KMS-11 (cell line): ENCODE results near the gene NFASC.

Source experiments
- H2AFZ ChIP-seq: fragments of 200-600 bp; sonication (generic); 2 replicates; pipeline ENCODE4 v1.6.1; 2016; ENCODE audit warnings: antibody characterized with exemption, mixed run types, low read depth
- H3K27ac ChIP-seq: fragments of 200-600 bp; sonication (generic); 2 replicates; pipeline ENCODE4 v1.6.1; 2016; ENCODE audit warnings: mild to moderate bottlenecking, mixed run types
- H3K27me3 ChIP-seq: fragments of 200-600 bp; sonication (generic); 2 replicates; pipeline ENCODE4 v1.6.1; 2017; ENCODE audit warnings: mild to moderate bottlenecking, low read depth, mixed run types, moderate library complexity; ENCODE audit not compliant: insufficient read depth
- H3K36me3 ChIP-seq: fragments of 200-600 bp; sonication (generic); 2 replicates; pipeline ENCODE4 v1.6.1; 2017; ENCODE audit warnings: mild to moderate bottlenecking, mixed run types; ENCODE audit not compliant: insufficient read depth
- H3K4me1 ChIP-seq: fragments of 200-600 bp; sonication (generic); 2 replicates; pipeline ENCODE4 v1.6.1; 2016; ENCODE audit warnings: mild to moderate bottlenecking, low read depth, mixed run types; ENCODE audit not compliant: poor library complexity, severe bottlenecking
- H3K4me2 ChIP-seq: fragments of 200-600 bp; sonication (generic); 2 replicates; pipeline ENCODE4 v1.7.0; 2016; ENCODE audit warnings: mild to moderate bottlenecking, mixed run types
- H3K4me3 ChIP-seq: fragments of 200-600 bp; sonication (generic); IDR thresholded peaks from 2 replicates; pipeline ENCODE4 v1.6.1; 2017; ENCODE audit warnings: low read depth, low read length, mixed read lengths; ENCODE audit not compliant: insufficient read depth
- H3K79me2 ChIP-seq: fragments of 200-600 bp; sonication (generic); 2 replicates; pipeline ENCODE4 v1.6.1; 2016; ENCODE audit warnings: low read depth, mixed run types; ENCODE audit not compliant: insufficient read depth
- H3K9ac ChIP-seq: fragments of 200-600 bp; sonication (generic); 2 replicates; pipeline ENCODE4 v1.6.1; 2016; ENCODE audit warnings: mild to moderate bottlenecking, mixed run types
- H4K20me1 ChIP-seq: fragments of 200-600 bp; sonication (generic); 2 replicates; pipeline ENCODE4 v1.6.1; 2016; ENCODE audit warnings: mild to moderate bottlenecking, mixed run types; ENCODE audit not compliant: insufficient read depth
- TF ChIP-seq, protein P1 (sequence below): fragments of 200-600 bp; sonication (generic); conservative IDR thresholded peaks from 2 replicates; pipeline ENCODE4 v1.6.1; 2017; ENCODE audit warnings: low read depth, mild to moderate bottlenecking, antibody characterized with exemption, low read length, moderate library complexity, mixed read lengths

Gene NFASC

DNA sequence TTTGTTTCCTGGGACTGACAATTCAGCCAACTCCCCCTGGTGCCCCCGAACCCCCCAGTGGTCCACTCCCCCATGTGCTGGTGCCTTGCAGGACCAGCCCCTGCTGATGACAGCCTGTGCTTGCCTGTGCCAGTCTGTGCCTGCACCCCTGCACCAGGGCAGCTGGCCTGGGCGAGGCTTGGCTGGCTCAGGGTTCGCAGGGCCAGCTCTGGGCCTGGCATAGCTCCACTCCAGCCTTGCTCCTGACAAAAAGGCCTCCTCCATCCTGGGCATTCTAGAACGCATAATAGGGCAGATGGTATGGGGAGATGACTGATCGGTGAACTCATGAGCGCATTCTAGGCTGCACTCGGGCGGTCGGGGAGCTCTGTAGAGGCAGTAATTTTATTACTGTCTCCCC, 177.7 kb downstream of the NFASC start:
- Histone ChIP-seq H3K79me2 (no peaks in the 10 kb centered on the region), H3K4me2 (no peak overlapping the region), H3K36me3 (no peaks in the 10 kb centered on the region), H3K27me3 (peaks cover 87% of the 10 kb centered on the region), H3K4me3 (no peak overlapping the region), H3K4me1 (no peaks in the 10 kb centered on the region), H3K9ac (no peak overlapping the region), H4K20me1 (no peaks in the 10 kb centered on the region), H3K27ac (no peak overlapping the region), H2AFZ (no peak overlapping the region)
- TF ChIP-seq, protein P1, sequence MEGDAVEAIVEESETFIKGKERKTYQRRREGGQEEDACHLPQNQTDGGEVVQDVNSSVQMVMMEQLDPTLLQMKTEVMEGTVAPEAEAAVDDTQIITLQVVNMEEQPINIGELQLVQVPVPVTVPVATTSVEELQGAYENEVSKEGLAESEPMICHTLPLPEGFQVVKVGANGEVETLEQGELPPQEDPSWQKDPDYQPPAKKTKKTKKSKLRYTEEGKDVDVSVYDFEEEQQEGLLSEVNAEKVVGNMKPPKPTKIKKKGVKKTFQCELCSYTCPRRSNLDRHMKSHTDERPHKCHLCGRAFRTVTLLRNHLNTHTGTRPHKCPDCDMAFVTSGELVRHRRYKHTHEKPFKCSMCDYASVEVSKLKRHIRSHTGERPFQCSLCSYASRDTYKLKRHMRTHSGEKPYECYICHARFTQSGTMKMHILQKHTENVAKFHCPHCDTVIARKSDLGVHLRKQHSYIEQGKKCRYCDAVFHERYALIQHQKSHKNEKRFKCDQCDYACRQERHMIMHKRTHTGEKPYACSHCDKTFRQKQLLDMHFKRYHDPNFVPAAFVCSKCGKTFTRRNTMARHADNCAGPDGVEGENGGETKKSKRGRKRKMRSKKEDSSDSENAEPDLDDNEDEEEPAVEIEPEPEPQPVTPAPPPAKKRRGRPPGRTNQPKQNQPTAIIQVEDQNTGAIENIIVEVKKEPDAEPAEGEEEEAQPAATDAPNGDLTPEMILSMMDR: no peak

DNA sequence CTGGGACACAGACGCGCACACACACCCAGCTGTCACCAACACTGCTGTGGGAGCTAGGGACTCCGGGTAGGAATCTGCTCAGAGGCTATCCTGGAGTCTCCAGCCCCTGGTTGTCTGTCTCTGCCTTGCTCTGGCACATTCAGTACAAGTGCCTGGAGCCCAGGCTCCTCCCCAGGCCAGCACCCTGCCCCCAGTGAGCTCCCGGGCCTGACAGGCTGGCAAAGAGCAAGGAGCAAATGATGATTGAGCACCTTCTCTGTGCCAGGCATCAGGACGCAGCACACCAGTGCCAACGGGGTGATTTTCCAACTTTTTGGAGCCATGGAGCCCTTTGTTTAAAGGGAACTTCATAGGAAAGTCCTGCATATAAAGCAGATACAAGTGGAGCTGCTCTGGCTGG, 178.8 kb downstream of the NFASC start:
- no peaks in the 10 kb centered on the region for H4K20me1 ChIP-seq
- H3K4me3 ChIP-seq: no peak overlapping the region
- no peaks in the 10 kb centered on the region for H3K4me1 ChIP-seq
- no peak overlapping the region for H3K27ac ChIP-seq
- no peak overlapping the region for H3K4me2 ChIP-seq
- no peaks in the 10 kb centered on the region for H3K36me3 ChIP-seq
- H3K27me3 ChIP-seq: peaks cover 87% of the 10 kb centered on the region
- H2AFZ ChIP-seq: no peak overlapping the region
- no peak overlapping the region for H3K9ac ChIP-seq
- TF ChIP-seq, protein P1: no peak
- no peaks in the 10 kb centered on the region for H3K79me2 ChIP-seq

DNA sequence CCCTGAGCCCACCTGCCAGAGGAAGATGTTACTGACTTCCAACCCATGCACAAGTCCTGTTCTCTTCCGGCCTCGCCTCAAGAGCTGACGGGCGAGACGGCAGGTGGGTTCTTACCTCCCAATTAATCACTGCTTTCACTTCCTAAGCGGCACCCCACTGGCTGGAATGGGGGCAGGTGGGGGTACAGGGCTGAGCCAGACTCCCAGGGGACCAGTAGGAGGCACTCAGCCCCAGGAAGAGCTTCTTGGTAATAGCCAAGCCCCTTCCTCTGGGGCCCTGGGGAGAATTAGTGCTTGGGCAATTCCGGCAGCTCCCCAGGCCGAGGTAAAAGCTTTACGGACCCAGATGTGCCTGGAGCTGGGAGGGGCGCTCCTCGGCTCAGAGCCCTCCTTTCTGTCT, 182.0 kb downstream of the NFASC start:
- Histone ChIP-seq H3K4me1 (no peaks in the 10 kb centered on the region), H2AFZ (no peak overlapping the region), H3K9ac (no peak overlapping the region), H3K27me3 (peaks cover 88% of the 10 kb centered on the region), H3K27ac (no peak overlapping the region), H3K36me3 (no peaks in the 10 kb centered on the region), H3K79me2 (no peaks in the 10 kb centered on the region), H4K20me1 (no peaks in the 10 kb centered on the region), H3K4me2 (no peak overlapping the region), H3K4me3 (no peak overlapping the region)
- TF ChIP-seq, protein P1: no peak

DNA sequence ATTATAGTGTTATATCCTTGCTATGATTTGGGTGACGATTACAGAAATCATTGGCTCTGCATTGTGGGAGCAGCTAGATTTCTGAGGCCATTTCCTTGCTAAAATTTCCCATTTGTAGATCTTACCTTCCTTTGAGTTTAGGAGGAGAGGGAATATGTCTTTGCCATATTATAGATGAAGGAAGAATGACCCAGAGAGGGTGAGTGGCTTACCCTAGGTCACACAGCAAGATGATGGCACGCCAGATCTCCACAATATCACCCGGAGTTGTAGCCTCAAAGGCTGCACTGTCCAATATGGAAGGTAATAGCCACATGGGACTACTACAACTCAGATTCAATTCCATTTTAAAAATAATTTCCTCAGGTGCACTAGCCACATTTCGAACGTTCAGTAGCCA, 182.6 kb downstream of the NFASC start:
- no peaks in the 10 kb centered on the region for H4K20me1 ChIP-seq
- H3K4me2 ChIP-seq: no peak overlapping the region
- H3K27ac ChIP-seq: no peak overlapping the region
- no peaks in the 10 kb centered on the region for H3K4me1 ChIP-seq
- peaks cover 87% of the 10 kb centered on the region for H3K27me3 ChIP-seq
- no peaks in the 10 kb centered on the region for H3K79me2 ChIP-seq
- TF ChIP-seq, protein P1: no peak
- H3K36me3 ChIP-seq: no peaks in the 10 kb centered on the region
- H3K4me3 ChIP-seq: no peak overlapping the region
- H3K9ac ChIP-seq: no peak overlapping the region
- H2AFZ ChIP-seq: no peak overlapping the region
